Prostate gland (tissue), 2 donors: ENCODE data around the gene MGLL. TPM values are rescaled to one million over a fixed set of nuclear protein-coding genes. Genes with fewer than 3 reads are reported as not detected.

Experiments
- DNase-seq: peaks from one replicate; pipeline ENCODE4 v3.0.0-alpha.2; 2019; ENCODE audit warnings: low spot score
- H3K27ac ChIP-seq, 2 donors: fragments of 200-600 bp; sonication (generic); 2 replicates each; pipeline ENCODE4 v1.5.1; 2017 to 2019
- H3K27me3 ChIP-seq: fragments of 200-600 bp; sonication (generic); replicated peaks from 2 replicates; pipeline ENCODE4 v1.5.1; 2019; ENCODE audit not compliant: insufficient read depth
- H3K36me3 ChIP-seq, 2 donors: fragments of 200-600 bp; sonication (generic); 1 replicate in 1 of 2; 2 replicates in 1 of 2; pipeline versions ENCODE4 v1.5.1 to v1.8.1; 2017 to 2019
- H3K4me1 ChIP-seq: fragments of 200-600 bp; sonication (generic); replicated peaks from 2 replicates; pipeline ENCODE4 v1.5.1; 2019
- H3K4me3 ChIP-seq, 2 donors: fragments of 200-600 bp; sonication (generic); 2 replicates each; pipeline ENCODE4 v1.5.1; 2017 to 2019
- H3K9me3 ChIP-seq: fragments of 200-600 bp; sonication (generic); 2 replicates; pipeline ENCODE4 v1.5.1; 2017
- CTCF ChIP-seq, 4 experiments: fragments of 200-600 bp in 2 of 4; fragments of 450-650 bp in 2 of 4; sonication (generic) in 2 of 4; IDR thresholded peaks; 1 replicate in 3 of 4; 2 replicates in 1 of 4; pipeline ENCODE4 v1.5.1; 2016 to 2019; ENCODE audit warnings: antibody characterized with exemption in 4 of 4, mild to moderate bottlenecking in 2 of 4, moderate library complexity in 2 of 4
- POLR2A ChIP-seq: fragments of 450-650 bp; IDR thresholded peaks from one replicate; pipeline ENCODE4 v1.6.1; 2016; ENCODE audit warnings: antibody characterized with exemption, mild to moderate bottlenecking
- POLR2AphosphoS5 ChIP-seq: sonication (generic); formaldehyde crosslinking; IDR thresholded peaks from one replicate; pipeline ENCODE4 v1.6.1; 2017; ENCODE audit warnings: antibody characterized with exemption
- WGBS: methylation state at CpG from one replicate; pipeline ENCODE4 v1.1.5; 2018; 5-methylcytosine and 5-hydroxymethylcytosine counted together
- intact Hi-C: fragments of 100-400 bp; cut with DNase I; formaldehyde crosslinking; loops from one replicate; pipeline ENCODE4 v1.14.2; 2022
- total RNA-seq, 2 donors: library from RNA; depleted of rRNA; stranded (reverse); fragments of >200 nt; gene quantifications; one replicate each; pipeline ENCODE4 v1.1.0, GENCODE V29; 2016

Gene MGLL
- total RNA-seq, 2 donors from 2014 or later, result 20.0 to 31.8 TPM

GRCh38 chr3:127848131-127849129, 26.1 kb upstream of the MGLL start:
- no peak for TF ChIP-seq POLR2A
- TF ChIP-seq POLR2AphosphoS5, result no peak
- TF ChIP-seq CTCF (IDR thresholded peaks at IDR 0.05), result no peak
- Histone ChIP-seq H3K27me3 (no peaks in the 10 kb centered on the region), H3K27ac (no peak overlapping the region), H3K9me3 (no peaks in the 10 kb centered on the region), H3K4me3 (no peak overlapping the region), H3K36me3 (no peaks in the 10 kb centered on the region), H3K4me1 (no peaks in the 10 kb centered on the region)
- intact Hi-C loops, result no loop called here
- WGBS, result 51% methylated on average over 9 of the region's 9 CpGs
- DNase-seq, result no peak

GRCh38 chr3:127847236-127847720, 25.0 kb upstream of the MGLL start:
- no peak for DNase-seq
- Histone ChIP-seq H3K4me3 (no peak overlapping the region), H3K4me1 (no peaks in the 10 kb centered on the region), H3K36me3 (no peaks in the 10 kb centered on the region), H3K27ac (no peak overlapping the region), H3K9me3 (no peaks in the 10 kb centered on the region), H3K27me3 (no peaks in the 10 kb centered on the region)
- WGBS, result 92% methylated on average over 4 of the region's 4 CpGs
- TF ChIP-seq POLR2A (no peak), CTCF (IDR thresholded peaks at IDR 0.05) (no peak), POLR2AphosphoS5 (no peak)
- intact Hi-C loops, result no loop called here

- intact Hi-C loops, result no loop called here
Observed at GRCh38 chr3:127846576-127846975, 24.3 kb upstream of the MGLL start.

GRCh38 chr3:127844326-127844942, 22.1 kb upstream of the MGLL start:
- 93% methylated on average over 6 of the region's 6 CpGs for WGBS
- intact Hi-C loops, result no loop called here
- H3K27ac ChIP-seq, result no peak overlapping the region
- H3K9me3 ChIP-seq, result no peaks in the 10 kb centered on the region
- H3K4me3 ChIP-seq, result no peak overlapping the region
- DNase-seq, result no peak
- H3K27me3 ChIP-seq, result no peaks in the 10 kb centered on the region
- H3K36me3 ChIP-seq, result no peaks in the 10 kb centered on the region
- H3K4me1 ChIP-seq, result no peaks in the 10 kb centered on the region
- TF ChIP-seq POLR2A (no peak), CTCF (IDR thresholded peaks at IDR 0.05) (no peak), POLR2AphosphoS5 (no peak)

More at GRCh38 chr3:127846576-127846975, 24.3 kb upstream of the MGLL start:
- Histone ChIP-seq H3K4me1 (no peaks in the 10 kb centered on the region), H3K4me3 (no peak overlapping the region), H3K9me3 (no peaks in the 10 kb centered on the region), H3K27me3 (no peaks in the 10 kb centered on the region), H3K27ac (no peak overlapping the region), H3K36me3 (no peaks in the 10 kb centered on the region)
- no peak for TF ChIP-seq POLR2AphosphoS5
- no peak for TF ChIP-seq CTCF (IDR thresholded peaks at IDR 0.05)
- TF ChIP-seq POLR2A, result no peak
- no peak for DNase-seq
- 75% methylated on average over 1 of the region's 1 CpG for WGBS
